ENCODE measurements around the gene DIS3L. TPM values are rescaled to one million over a fixed set of nuclear protein-coding genes. Genes with fewer than 3 reads are reported as not detected.
"Not testable (repeated sequence)": the region's sequence is repeated elsewhere in the genome, so short reads cannot be mapped to it uniquely, and the experiment has no call there.

Gene DIS3L
- total RNA-seq: 10 to 100 TPM; 24.4 to 60.8 (median 42.1) TPM

GRCh38 chr15:66293419-66294156, at the start of gene DIS3L:
TSS of gene DIS3L (plus strand) at chr15:66293568. CDS start at chr15:66293597, 29 bp downstream.
- DNase-seq (ENCODE audit: low spot score) (no peak), ATAC-seq (ENCODE audit: low FRiP score) (peak; percentile 88)
- no peak for TF ChIP-seq CTCF (IDR thresholded peaks at IDR 0.05)

GRCh38 chr15:66245832-66246231, 47.5 kb upstream of the DIS3L start:
- DNase-seq (ENCODE audit: low spot score); ATAC-seq (ENCODE audit: low FRiP score): not testable (repeated sequence)

GRCh38 chr15:66246937-66247336, 46.4 kb upstream of the DIS3L start:
- no peak for TF ChIP-seq CTCF (IDR thresholded peaks at IDR 0.05)
- DNase-seq (ENCODE audit: low spot score) (no peak), ATAC-seq (ENCODE audit: low FRiP score) (no peak)

- no peak for TF ChIP-seq CTCF (IDR thresholded peaks at IDR 0.05)
- ATAC-seq (ENCODE audit: low FRiP score) (no peak), DNase-seq (ENCODE audit: low spot score) (no peak)
These were observed 43.7 kb upstream of the DIS3L start for GRCh38 chr15:66249605-66250174.

- no peak for DNase-seq (ENCODE audit: low spot score)
- no peak for TF ChIP-seq CTCF (IDR thresholded peaks at IDR 0.05)
- ATAC-seq (ENCODE audit: low FRiP score): no peak
These were observed 42.1 kb upstream of the DIS3L start for GRCh38 chr15:66251065-66251789.

- TF ChIP-seq CTCF (IDR thresholded peaks at IDR 0.05): no peak
- DNase-seq (ENCODE audit: low spot score) (no peak), ATAC-seq (ENCODE audit: low FRiP score) (peak; percentile 48)
These were observed 41.3 kb upstream of the DIS3L start for GRCh38 chr15:66251790-66252684.
